NCI-H1105 treated with DMSO at 0.1 percent for 48 hours (cell line): ENCODE measurements around the gene DCC.

ENCODE experiments used
- DNase-seq: peaks from one replicate; lab custom pipeline; 2025; lab: John Stamatoyannopoulos, UW

Gene DCC

DNA sequence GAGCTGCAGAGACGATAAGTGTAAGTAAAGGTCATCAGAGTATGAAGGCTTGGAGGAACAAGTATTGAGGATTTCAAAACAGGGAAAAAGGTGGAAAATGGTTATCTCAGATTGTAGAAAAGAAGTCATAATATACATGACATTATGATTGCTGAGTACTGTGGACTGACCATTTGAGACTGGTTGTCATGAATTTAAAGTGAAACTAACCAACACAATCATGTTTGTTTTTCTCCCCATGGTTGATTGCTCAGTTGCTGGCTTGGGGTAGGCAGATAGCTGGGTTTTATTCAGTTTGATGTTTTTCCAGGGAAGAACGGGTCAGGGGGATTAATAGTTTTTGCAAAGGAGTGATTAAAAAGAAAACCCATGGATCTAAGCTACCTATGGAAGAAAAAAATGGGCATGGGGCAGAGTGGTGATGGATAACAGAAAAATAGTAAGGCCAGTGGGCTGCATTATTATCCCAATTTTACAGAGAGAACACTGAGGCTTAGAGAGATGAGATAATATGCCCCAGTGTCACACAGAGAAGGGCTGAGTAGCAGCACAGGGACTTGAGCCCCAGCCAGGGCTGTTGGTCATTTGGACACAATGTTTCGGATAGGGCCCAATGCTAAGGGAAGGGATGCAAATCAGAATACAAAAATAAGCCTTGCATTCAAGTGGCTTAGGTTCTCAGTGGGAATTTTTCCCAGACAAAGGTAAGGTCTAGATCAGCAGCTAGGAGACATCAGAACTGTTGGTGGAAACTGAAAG is 885.7 kb downstream of the DCC start:
- no peak for DNase-seq

DNA sequence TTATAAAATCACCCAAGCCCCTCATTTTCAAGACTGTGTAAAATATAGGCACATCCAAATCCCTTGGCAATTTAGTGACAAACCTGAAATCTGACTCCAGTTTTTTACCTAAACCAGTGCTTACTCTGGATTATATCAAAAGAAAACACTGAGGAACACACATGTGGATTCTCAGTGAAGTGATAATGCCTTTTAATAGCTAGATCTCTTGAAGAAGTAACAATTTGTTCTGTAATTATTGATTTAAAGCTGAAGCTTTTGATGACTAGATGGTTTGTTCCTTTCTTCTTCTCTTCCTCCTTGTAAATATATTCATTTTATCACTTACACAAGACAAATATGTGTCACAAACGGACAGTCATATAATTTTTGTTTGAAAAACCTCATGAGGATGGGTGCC is 894.6 kb downstream of the DCC start:
- no peak for DNase-seq

DNA sequence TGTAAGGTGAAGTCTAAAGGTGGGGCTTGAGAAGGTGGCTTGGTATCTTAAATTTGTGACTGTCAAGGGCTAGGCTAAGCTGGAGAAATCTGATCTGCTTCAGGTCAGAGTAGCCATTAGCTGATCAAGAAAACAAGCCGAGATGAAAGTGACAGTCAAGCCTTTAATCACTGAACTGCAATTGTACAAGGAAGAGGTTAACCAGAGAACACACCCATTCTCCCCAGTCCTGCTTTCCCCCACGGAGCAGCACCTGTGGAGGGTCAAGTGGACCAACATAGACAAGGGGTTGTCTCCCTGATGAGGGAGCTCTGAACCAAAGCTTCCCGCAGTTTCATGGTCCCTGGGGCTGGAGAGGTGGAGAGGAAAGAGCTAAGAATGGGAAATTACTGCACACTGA is 901.2 kb downstream of the DCC start:
- no peak for DNase-seq

DNA sequence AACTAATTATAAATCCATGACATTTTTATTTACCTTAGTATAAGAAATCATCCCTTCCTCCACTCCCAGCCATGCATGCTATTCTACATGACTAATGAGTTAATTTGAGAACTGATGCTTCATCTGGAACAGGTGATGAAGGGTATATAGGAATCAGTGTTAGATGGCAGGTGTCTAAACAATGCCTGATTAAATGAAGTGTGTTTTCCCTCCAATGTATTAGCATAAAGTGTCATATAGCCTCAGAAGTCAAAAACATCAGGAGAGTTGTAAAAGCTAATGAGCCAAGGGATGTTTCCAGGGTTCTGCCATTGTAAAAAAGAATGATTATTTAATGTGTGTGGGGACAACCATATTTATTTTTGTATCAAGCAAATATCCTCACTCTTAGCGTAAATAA is 913.8 kb downstream of the DCC start:
- DNase-seq, result peak; percentile 91

DNA sequence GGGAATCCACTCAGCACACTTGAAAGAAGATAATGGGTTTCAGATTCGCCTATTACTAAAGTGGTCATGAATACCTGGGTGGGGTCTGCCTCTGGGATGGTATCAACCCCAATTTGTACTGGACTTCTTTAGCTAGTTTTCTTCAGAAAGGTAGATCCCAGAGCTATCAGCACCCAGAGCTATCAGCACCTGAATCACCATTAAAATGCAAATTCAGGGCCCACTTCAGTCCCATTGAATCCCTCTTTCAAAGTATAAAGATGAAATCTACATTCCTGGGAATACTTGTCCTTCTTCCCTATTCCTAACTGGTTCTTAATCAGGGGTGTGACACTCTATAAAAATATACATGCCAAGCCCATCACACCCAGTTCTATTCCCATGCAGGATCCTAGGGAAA is 914.3 kb downstream of the DCC start:
- DNase-seq, result no peak

DNA sequence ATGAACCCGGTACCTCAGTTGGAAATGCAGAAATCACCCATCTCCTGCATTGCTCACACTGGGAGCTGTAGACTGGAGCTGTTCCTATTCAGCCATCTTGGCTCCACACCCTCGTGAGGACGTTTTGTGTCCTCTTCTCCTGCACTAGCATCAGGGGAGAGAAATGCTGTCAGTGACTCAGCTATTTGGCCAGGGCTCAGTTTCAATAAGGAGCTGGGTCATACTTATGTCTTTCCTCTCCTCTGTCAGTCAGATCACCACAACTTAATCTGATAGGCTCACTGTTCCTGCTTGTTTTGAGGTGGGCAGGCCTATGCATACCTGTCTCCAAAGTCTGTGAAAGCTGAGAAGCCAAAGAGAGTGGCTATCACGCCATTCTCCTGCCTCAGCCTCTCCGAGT is 921.2 kb downstream of the DCC start:
- no peak for DNase-seq

DNA sequence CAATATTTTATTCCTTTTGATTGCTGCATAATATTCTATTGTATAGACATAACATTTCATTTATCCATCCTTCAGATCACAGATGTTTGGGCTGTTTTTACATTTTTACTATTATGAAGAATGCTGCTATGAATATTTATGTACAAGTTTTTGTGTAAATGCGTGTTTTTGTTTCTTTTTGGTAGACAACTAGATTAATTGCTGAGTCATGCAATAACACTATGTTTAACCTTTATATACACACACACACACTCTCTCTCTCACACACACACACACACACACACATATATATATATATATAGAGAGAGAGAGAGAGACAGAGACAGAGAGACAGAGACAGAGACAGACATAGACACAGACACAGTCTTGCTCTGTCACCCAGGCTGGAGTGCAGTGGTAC is 926.9 kb downstream of the DCC start:
- DNase-seq, result no peak

DNA sequence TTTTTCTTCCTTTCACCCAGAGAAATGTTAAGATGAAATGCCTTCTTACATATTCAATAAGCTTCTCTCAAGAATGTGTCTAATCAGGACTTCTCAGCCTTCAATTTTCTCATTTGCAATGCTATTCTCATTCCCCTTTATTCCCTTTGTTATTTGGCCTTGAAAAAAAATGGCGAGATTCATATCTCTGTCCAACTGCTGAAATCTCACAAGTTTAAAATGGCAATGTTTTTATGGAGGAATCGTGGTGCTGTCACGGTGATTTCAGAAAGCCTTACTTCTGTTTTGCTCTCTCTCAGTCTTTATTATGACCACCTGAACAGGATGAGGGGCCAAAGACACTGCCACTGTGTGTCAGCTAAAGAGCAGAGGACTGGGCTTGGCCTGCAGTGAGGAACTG is 928.5 kb downstream of the DCC start:
- no peak for DNase-seq

DNA sequence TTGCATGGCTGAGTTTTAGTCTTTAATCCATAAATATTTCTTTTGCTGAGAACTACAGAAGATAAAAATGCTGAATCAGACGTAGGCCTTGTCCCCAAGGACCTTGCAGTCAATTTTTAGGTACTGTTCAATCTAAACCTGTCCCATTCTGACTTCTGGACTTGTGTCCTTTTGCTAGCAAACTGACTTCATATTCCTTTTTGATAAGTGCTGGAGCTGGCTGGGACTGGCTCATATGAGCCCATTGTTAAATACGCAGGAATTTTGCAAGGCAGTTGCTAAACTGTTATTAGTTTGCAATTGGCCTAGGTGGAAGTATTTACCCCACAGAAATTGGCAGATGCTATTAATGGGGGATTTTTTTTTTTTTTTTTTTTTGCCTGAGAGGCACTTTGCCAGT is 941.4 kb downstream of the DCC start:
- no peak for DNase-seq

DNA sequence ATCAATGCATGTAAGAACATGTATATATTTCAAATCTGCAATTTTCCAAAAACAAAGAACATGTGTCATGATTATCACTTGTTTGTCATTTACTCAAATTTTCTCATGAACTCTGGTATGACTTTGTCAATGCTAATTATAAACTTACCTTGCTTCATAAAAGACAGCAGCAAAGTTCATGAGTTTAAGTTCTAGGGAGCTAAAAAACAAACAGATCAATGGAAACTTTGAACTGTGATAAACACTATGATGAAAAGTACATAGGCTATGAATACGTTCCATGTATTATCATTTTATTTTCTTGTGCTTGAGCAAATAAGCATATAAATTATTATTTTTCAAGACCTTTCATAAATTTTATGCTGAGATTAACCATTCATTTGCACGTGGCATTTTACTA is 943.7 kb downstream of the DCC start:
- DNase-seq, result no peak

DNA sequence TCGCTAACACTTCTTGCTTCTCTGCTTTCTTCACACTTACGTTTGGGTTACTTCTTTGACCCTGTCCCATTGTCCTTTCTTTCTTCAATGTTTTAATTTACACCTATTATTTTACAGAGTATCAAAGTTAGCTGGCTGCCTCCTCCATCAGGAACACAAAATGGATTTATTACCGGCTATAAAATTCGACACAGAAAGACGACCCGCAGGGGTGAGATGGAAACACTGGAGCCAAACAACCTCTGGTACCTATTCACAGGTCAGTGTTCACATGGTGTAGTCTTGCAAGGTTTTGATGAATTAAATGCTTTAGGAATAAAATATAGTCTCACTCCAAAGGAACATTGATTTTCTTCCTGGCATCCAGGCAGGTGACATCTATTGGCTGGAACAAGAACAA is 965.5 kb downstream of the DCC start:
- DNase-seq, result no peak

DNA sequence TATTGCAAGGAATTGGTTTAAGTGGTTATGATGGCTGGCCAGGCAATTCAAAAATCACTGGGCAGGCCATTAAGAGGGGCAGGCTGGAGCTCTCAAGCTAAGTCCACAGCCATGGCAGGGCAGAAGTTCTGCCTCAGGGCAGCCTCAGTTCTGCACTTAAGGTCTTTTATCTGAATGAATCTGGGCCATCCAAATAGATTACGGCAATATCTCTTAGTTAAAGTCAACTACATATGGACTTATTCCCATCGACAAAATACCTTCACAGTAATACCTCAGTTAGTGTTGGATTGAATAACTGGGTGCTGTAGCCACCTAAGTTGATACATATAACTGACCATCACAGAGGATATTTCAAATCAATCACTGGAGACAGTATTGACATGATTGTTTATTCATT is 979.6 kb downstream of the DCC start:
- DNase-seq, result no peak

DNA sequence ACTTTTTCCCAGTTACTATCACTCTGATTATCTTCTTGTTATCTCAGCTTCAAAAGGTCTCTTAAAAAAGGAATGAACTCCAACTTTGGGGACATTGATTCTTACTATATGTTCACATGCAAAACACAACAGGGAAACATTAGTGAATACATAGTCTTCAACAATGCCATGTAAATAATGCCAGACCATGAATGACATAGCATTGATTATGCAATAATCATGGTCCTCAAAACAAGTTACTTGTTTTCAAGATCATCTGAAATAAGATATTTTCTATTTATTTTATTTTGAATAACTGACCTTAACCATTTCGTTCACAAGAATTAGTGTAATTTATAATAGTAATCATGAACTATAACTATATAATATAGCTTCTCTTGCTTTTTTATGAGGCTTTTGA is 982.2 kb downstream of the DCC start:
- no peak for DNase-seq

DNA sequence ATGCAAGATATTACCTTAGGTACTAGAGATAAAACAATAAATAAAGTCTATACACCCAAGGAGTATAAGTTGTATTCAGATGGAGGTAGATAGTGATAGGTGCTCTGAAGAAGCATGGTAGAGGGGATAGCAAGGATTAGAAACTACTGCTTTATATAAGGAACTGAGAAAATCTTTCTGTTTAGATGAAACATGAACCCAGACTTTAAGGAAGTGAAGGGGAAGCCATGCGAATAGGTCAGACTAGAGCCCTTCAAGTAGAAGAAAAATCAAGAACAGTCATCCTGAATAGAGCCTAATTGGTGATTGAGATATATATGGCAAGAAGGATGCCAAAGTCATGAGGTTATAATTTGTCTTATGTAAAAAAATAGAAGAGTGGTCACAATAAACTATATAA is 984.4 kb downstream of the DCC start:
- no peak for DNase-seq

DNA sequence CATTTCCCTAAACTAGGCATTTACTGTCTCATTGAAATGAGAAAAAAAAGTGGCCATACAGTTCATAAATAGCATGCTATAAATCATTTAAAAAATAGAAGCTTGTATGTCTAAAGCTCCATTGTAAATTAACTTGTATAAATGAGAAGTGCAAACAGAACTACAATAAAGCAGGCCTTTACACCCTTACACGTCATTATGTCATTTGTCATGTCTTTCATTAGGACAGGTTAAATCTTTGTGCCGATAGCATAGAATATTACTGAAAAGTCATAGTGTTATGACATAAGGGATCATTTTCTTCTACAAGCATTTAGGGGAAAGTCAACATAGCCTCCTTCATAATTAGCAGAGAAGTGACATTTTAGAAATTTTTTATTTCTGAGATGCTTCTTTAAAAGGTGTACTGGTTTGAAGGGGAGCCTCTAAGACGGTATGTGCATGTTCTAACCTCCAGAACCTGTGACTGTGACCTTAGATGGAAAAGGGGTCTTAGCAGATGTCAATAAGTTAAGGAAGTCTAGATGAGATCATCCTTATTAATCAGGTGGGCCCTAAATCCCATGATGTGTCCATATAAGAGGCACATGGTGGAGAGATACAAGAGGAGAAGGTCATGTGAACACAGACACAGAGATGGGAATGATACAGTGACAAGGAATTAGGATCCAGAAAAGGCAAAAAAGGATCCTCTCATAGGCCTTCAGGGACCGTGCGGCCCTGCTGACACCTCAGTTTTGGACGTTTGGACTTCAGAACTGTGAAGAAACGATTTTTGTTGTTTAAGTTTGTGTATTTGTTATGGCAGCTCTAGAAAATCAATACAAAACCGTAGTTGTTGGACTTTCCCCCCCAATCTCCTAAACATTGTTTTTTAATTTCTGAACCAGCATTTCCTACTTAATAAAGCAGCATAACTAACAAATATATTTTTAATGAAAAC is 1020.8 kb downstream of the DCC start:
- DNase-seq, result no peak

DNA sequence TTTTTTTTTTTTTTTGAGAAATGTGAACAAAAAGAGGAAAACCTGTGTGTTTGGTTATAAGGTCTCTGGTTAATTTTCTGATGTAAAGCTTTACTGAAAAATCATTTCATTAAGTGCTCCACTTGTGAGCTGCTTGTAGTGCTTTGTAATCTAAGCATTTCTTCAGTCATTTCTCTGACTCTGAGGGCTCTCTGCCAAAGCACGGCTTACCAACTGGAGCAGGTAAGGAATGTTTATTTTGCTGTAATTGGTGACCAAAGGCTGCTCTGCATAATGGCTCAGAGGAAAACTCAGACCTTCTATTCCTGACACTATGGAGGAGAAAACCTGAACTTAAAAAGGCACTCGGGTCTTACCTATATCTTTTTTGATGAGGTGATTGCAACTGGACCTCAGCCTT is 1035.6 kb downstream of the DCC start:
- DNase-seq, result peak; percentile 94

DNA sequence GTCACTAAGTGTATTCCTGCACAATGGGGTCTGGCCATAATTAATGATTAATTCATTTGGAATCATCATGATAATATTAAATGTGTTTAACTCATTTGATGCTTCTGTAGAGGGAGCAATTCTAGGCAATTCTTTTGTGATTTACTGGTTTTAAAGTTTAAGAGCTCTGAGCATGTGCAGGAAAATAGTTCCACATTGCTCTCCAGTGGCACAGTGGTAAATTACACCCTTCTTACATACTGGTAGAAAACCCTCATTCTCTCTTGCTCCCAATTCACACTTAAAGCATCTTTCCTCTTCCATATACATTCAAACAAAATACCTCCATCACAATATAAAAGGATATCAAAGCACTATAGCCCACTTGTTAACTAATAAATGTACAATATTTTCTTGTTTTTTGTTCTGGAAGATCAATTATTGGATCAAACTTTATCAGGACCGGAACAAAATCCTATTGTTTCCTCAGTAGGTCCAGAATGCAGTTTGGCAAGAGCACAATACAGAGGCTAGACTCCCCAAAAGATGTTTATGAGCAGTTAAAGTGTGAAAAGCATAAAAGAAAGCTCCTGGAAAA is 1040.2 kb downstream of the DCC start:
- peak; percentile 69 for DNase-seq

DNA sequence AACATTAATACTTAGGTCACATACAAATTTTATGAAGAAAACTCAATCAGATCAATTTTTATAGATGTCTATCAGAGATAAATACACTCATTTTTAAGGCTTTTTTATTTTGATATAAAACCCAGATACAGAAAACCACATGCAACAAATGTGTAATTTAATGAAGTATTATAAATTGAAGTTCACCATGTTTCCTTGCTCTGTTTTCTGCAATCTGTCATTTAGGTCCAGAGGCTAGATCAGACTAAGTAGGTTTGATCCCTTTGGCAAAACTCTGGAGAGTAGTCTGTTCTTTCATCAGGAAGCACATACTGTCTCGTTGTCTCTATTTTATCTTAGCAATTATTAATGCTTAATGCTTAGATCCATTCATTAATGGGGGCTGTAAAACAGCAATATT is 1042.9 kb downstream of the DCC start:
- DNase-seq, result no peak

DNA sequence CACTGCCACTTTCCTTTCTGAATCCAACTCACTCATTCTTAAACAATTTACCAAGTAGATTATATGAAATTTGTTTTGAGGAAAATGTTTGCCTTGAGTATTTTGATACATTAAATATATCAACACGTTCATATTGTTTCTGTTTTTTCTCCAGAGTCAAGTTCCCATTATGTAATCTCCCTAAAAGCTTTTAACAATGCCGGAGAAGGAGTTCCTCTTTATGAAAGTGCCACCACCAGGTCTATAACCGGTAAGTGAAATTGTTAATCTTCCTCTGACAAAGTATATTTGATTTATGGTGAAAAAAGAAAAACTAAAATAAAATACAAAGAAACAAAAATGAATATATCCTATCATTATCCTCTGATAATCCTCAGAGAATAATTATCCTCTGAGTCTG is 1045.9 kb downstream of the DCC start:
- no peak for DNase-seq

DNA sequence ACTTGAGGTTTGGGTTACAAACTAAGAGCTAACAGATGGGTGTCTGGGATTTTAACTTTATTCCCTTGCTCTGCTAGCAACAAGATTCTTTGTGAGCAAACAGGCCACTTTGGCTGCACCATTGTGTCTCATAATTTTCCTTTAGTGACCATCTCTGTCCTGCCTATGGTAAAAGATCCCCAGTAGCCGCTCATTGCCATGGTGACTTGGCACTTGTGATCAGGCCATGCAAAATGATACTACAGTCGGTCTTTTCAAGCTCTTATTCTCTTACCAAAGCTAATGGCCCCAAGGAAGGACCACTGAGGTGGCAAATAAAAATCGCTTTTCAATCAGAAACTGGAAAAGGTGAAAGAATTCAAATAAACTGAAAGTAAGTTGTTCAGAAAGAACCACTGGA is 1047.6 kb downstream of the DCC start:
- no peak for DNase-seq

DNA sequence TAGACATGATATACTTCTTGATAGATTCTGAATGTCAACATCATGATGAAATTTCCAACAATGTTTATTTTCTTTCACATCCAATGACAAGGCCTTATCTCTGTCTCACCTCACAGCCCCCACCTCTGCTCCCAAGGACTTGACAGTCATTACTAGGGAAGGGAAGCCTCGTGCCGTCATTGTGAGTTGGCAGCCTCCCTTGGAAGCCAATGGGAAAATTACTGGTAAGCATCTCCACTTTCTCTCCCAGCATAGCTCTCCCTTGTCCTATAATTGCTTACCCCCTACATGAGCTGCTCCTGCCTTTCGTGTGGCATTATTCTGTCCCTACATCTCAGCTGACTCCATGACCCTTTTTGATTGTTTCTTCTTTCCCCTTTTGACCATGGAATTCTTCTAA is 1062.7 kb downstream of the DCC start:
- DNase-seq, result peak; percentile 70

DNA sequence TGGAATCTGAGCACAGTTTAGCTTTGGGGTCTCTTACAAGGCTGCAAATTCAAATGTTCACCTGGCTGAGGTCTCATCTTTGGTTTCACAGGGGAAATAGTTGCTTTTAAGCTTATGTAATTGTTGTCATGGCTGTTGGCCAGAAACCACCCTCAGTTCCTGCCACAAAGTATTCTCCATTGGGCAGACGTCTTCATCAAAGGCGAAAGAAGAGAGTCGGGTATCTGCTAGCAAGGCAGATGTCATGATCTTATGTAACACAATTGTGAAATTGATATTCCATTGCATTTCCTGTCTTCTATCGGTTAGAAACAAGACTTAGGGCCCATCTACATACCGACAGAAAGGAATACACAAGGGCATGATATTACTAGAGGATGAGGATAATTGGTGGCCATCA is 1068.3 kb downstream of the DCC start:
- no peak for DNase-seq

DNA sequence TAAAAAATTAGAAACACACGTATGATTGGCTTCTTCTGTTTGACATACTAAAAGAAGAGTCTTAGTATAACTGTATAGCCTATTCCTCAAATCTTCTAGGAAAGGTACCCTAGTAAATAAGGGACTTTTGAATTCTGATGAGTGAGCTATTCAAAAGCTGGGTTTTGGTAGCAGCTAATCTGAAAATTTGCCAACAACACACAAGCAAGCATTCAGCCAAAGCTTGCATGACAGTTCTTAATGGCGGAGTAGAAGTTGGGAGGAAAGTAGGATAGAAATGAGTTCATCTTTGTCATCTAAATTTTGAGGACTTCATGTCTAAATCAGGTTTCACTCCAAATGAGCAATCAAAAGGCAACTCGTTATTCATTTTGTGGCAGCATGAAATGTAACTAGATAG is 1071.5 kb downstream of the DCC start:
- DNase-seq, result no peak
